Loucy (cell line): ENCODE results near the gene WNK3.
A peak's percentile ranks its signal among the peaks of the same experiment; 100 is the strongest.

Source experiments
- H2AFZ ChIP-seq: fragments of 200-600 bp; sonication (generic); 2 replicates; pipeline ENCODE4 v1.6.0; 2016; ENCODE audit warnings: antibody characterized with exemption, mild to moderate bottlenecking, low read length, moderate library complexity
- H3F3A ChIP-seq: fragments of 200-600 bp; 2 replicates; pipeline ENCODE4 v1.6.0; 2016; ENCODE audit warnings: antibody characterized with exemption, low read depth, mild to moderate bottlenecking
- H3K27me3 ChIP-seq: fragments of 200-600 bp; sonication (generic); 2 replicates; pipeline ENCODE4 v1.6.1; 2014; ENCODE audit warnings: low read length, mild to moderate bottlenecking; ENCODE audit not compliant: insufficient read depth, poor library complexity, severe bottlenecking
- H3K36me3 ChIP-seq: fragments of 200-600 bp; sonication (generic); 2 replicates; pipeline ENCODE4 v1.6.1; 2016; ENCODE audit warnings: low read length; ENCODE audit not compliant: insufficient read depth
- H3K4me1 ChIP-seq: fragments of 200-600 bp; sonication (generic); 2 replicates; pipeline ENCODE4 v1.5.1; 2014; ENCODE audit warnings: low read length, mild to moderate bottlenecking; ENCODE audit not compliant: insufficient read depth, poor library complexity, severe bottlenecking
- H3K4me2 ChIP-seq: fragments of 200-600 bp; sonication (generic); 2 replicates; pipeline ENCODE4 v1.6.0; 2014; ENCODE audit warnings: antibody characterized with exemption, low read length, low read depth, mild to moderate bottlenecking; ENCODE audit not compliant: poor library complexity, severe bottlenecking
- H3K4me3 ChIP-seq: fragments of 200-600 bp; sonication (generic); 2 replicates; pipeline ENCODE4 v1.5.1; 2014; ENCODE audit warnings: low read length, mild to moderate bottlenecking, mixed read lengths; ENCODE audit not compliant: poor library complexity, severe bottlenecking
- H3K79me2 ChIP-seq: fragments of 200-600 bp; sonication (generic); 2 replicates; pipeline ENCODE4 v1.6.1; 2014; ENCODE audit warnings: low read length; ENCODE audit not compliant: insufficient read depth
- H3K9ac ChIP-seq: fragments of 200-600 bp; sonication (generic); 2 replicates; pipeline ENCODE4 v1.6.0; 2014; ENCODE audit warnings: mild to moderate bottlenecking, low read depth, low read length, moderate library complexity; ENCODE audit not compliant: poor library complexity, severe bottlenecking
- H3K9me2 ChIP-seq: fragments of 200-600 bp; sonication (generic); replicated peaks from 2 replicates; pipeline ENCODE4 v1.6.1; 2016; ENCODE audit warnings: low read depth, low read length, mixed read lengths
- H3K9me3 ChIP-seq: fragments of 200-600 bp; sonication (generic); 2 replicates; pipeline ENCODE4 v1.6.1; 2014; ENCODE audit warnings: mild to moderate bottlenecking, antibody characterized with exemption, low read length, low read depth; ENCODE audit not compliant: insufficient read depth
- H4K20me1 ChIP-seq: fragments of 200-600 bp; sonication (generic); 2 replicates; pipeline ENCODE4 v1.6.0; 2014; ENCODE audit warnings: antibody characterized with exemption, low read length, mild to moderate bottlenecking; ENCODE audit not compliant: insufficient read depth, poor library complexity, severe bottlenecking
- CTCF ChIP-seq: fragments of 200-600 bp; sonication (generic); conservative IDR thresholded peaks from 2 replicates; pipeline ENCODE4 v1.5.1; 2014; ENCODE audit warnings: mild to moderate bottlenecking, antibody characterized with exemption, low read length
- EZH2phosphoT487 ChIP-seq: fragments of 200-600 bp; IDR thresholded peaks from 2 replicates; pipeline ENCODE4 v1.6.1; 2018; ENCODE audit warnings: antibody characterized with exemption, mild to moderate bottlenecking, moderate library complexity, borderline replicate concordance

WNK3 gene

GRCh38 chrX:54182864-54183613 lies 174.8 kb downstream of the WNK3 start, which contains the start of gene FAM120C:
Gene FAM120C, minus strand, starts transcription at chrX:54183254. Its CDS starts 56 bp downstream, at chrX:54183198.
- Histone ChIP-seq H3K4me1 (peaks cover 10% of the 10 kb centered on the region), H2AFZ (peak within 1 kb of the TSS; percentile 85), H3K27me3 (peaks cover 5% of the 10 kb centered on the region), H3K9me3 (no peaks in the 10 kb centered on the region), H3K36me3 (no peaks in the 10 kb centered on the region), H3K9ac (peak within 1 kb of the TSS; percentile 84), H3K4me3 (peak within 1 kb of the TSS; percentile 89), H3K4me2 (peak within 1 kb of the TSS; percentile 83), H3K79me2 (peaks cover 48% of the 10 kb centered on the region), H4K20me1 (peaks cover 41% of the 10 kb centered on the region), H3K9me2 (no peaks in the 10 kb centered on the region), H3F3A (no peaks in the 10 kb centered on the region)
- no peak for TF ChIP-seq CTCF
- TF ChIP-seq EZH2phosphoT487: no peak

GRCh38 chrX:54182194-54182863 lies 175.5 kb downstream of the WNK3 start:
- H3K4me2 ChIP-seq: peak overlapping the region; percentile 83
- H3K9me2 ChIP-seq: no peaks in the 10 kb centered on the region
- peaks cover 55% of the 10 kb centered on the region for H3K79me2 ChIP-seq
- TF ChIP-seq CTCF (no peak), EZH2phosphoT487 (no peak)
- no peaks in the 10 kb centered on the region for H3K36me3 ChIP-seq
- H3K4me1 ChIP-seq: peaks cover 10% of the 10 kb centered on the region
- no peak overlapping the region for H2AFZ ChIP-seq
- peaks cover 48% of the 10 kb centered on the region for H4K20me1 ChIP-seq
- peaks cover 5% of the 10 kb centered on the region for H3K27me3 ChIP-seq
- no peaks in the 10 kb centered on the region for H3K9me3 ChIP-seq
- peak overlapping the region; percentile 89 for H3K4me3 ChIP-seq
- peak overlapping the region; percentile 84 for H3K9ac ChIP-seq
- no peaks in the 10 kb centered on the region for H3F3A ChIP-seq

- Histone ChIP-seq H3F3A (no peaks in the 10 kb centered on the region), H3K36me3 (no peaks in the 10 kb centered on the region), H3K4me1 (peaks cover 10% of the 10 kb centered on the region), H2AFZ (no peak overlapping the region), H3K27me3 (peaks cover 5% of the 10 kb centered on the region), H4K20me1 (peaks cover 56% of the 10 kb centered on the region), H3K9me3 (no peaks in the 10 kb centered on the region), H3K79me2 (peaks cover 64% of the 10 kb centered on the region), H3K9me2 (no peaks in the 10 kb centered on the region), H3K9ac (peak overlapping the region; percentile 84), H3K4me2 (peak overlapping the region; percentile 83), H3K4me3 (peak overlapping the region; percentile 89)
- TF ChIP-seq EZH2phosphoT487 (no peak), CTCF (no peak)
These were observed 176.5 kb downstream of the WNK3 start for GRCh38 chrX:54181202-54181953.
